Activated CD4-positive, alpha-beta T cell treated with anti-CD3 and anti-CD28 coated beads, Interleukin-2, amount 10 ng/mL, durations not matched to agents 24 days and 14 days (primary cell): ENCODE measurements around the gene TMEM52. TPM values are rescaled to one million over a fixed set of nuclear protein-coding genes. Genes with fewer than 3 reads are reported as not detected.

ENCODE experiments used
- DNase-seq: peaks from one replicate; pipeline ENCODE4 v3.0.0; 2022
- H3K27ac Mint-ChIP-seq: one replicate; pipeline ENCODE4 v1.8.0; 2022; ENCODE audit warnings: mild to moderate bottlenecking, mixed read lengths
- H3K27me3 Mint-ChIP-seq: one replicate; pipeline ENCODE4 v1.8.0; 2022; ENCODE audit warnings: mixed read lengths
- H3K36me3 Mint-ChIP-seq: one replicate; pipeline ENCODE4 v1.8.0; 2022; ENCODE audit warnings: low read depth, mild to moderate bottlenecking, mixed read lengths
- H3K4me1 Mint-ChIP-seq: one replicate; pipeline ENCODE4 v1.8.0; 2021; ENCODE audit warnings: mixed read lengths
- H3K4me3 Mint-ChIP-seq: one replicate; pipeline ENCODE4 v1.8.0; 2022; ENCODE audit warnings: mild to moderate bottlenecking, moderate library complexity, mixed read lengths
- H3K9me3 Mint-ChIP-seq: one replicate; pipeline ENCODE4 v1.8.0; 2021; ENCODE audit warnings: mixed read lengths
- intact Hi-C: fragments of 100-400 bp; cut with micrococcal nuclease; formaldehyde crosslinking; loops from one replicate; pipeline ENCODE4 v1.15.1; 2023
- total RNA-seq: library from RNA; stranded (reverse); gene quantifications from 2 replicates; pipeline ENCODE4 v1.2.3, GENCODE V29; 2022

TMEM52 gene
- total RNA-seq, 1 donor from 2014 or later, result 3.1 TPM

- no peaks in the 10 kb centered on the region for H3K36me3 Mint-ChIP-seq
- no peak overlapping the region for H3K27ac Mint-ChIP-seq
- intact Hi-C loops, result no loop called here
- no peak overlapping the region for H3K4me3 Mint-ChIP-seq
- DNase-seq, result no peak
- H3K9me3 Mint-ChIP-seq, result no peaks in the 10 kb centered on the region
- peaks cover 6% of the 10 kb centered on the region for H3K27me3 Mint-ChIP-seq
- no peaks in the 10 kb centered on the region for H3K4me1 Mint-ChIP-seq
Measured at GRCh38 chr1:1956586-1957532, 37.8 kb upstream of the TMEM52 start.

GRCh38 chr1:1956101-1956500 is 37.0 kb upstream of the TMEM52 start:
- Mint-ChIP-seq H3K4me1 (no peaks in the 10 kb centered on the region), H3K27ac (no peak overlapping the region), H3K9me3 (peaks cover 6% of the 10 kb centered on the region), H3K36me3 (no peaks in the 10 kb centered on the region), H3K4me3 (no peak overlapping the region), H3K27me3 (peaks cover 5% of the 10 kb centered on the region)
- DNase-seq, result no peak
- intact Hi-C loops, result no loop called here

- Mint-ChIP-seq H3K4me1 (no peaks in the 10 kb centered on the region), H3K36me3 (no peaks in the 10 kb centered on the region), H3K27me3 (peaks cover under 1% of the 10 kb centered on the region), H3K27ac (no peak overlapping the region), H3K9me3 (peaks cover 10% of the 10 kb centered on the region), H3K4me3 (no peak overlapping the region)
- intact Hi-C loops, result no loop called here
- no peak for DNase-seq
Measured at GRCh38 chr1:1955621-1956094, 36.6 kb upstream of the TMEM52 start.

- H3K36me3 Mint-ChIP-seq, result no peaks in the 10 kb centered on the region
- H3K9me3 Mint-ChIP-seq, result peaks cover 10% of the 10 kb centered on the region
- no peaks in the 10 kb centered on the region for H3K4me1 Mint-ChIP-seq
- intact Hi-C loops, result no loop called here
- H3K27ac Mint-ChIP-seq, result no peak overlapping the region
- no peak for DNase-seq
- no peak overlapping the region for H3K4me3 Mint-ChIP-seq
- H3K27me3 Mint-ChIP-seq, result no peaks in the 10 kb centered on the region
Measured at GRCh38 chr1:1954831-1955441, 35.9 kb upstream of the TMEM52 start.

GRCh38 chr1:1954015-1954414 is 34.9 kb upstream of the TMEM52 start:
- H3K27ac Mint-ChIP-seq, result no peak overlapping the region
- no peak for DNase-seq
- no peaks in the 10 kb centered on the region for H3K4me1 Mint-ChIP-seq
- H3K4me3 Mint-ChIP-seq, result no peak overlapping the region
- intact Hi-C loops, result no loop called here
- peaks cover 10% of the 10 kb centered on the region for H3K9me3 Mint-ChIP-seq
- H3K36me3 Mint-ChIP-seq, result no peaks in the 10 kb centered on the region
- H3K27me3 Mint-ChIP-seq, result no peaks in the 10 kb centered on the region

GRCh38 chr1:1950940-1951339 is 31.9 kb upstream of the TMEM52 start:
- no peak for DNase-seq
- Mint-ChIP-seq H3K4me3 (no peak overlapping the region), H3K27ac (no peak overlapping the region), H3K4me1 (no peaks in the 10 kb centered on the region), H3K27me3 (no peaks in the 10 kb centered on the region), H3K36me3 (no peaks in the 10 kb centered on the region), H3K9me3 (peaks cover 10% of the 10 kb centered on the region)
- intact Hi-C loops, result no loop called here

- no peaks in the 10 kb centered on the region for H3K27me3 Mint-ChIP-seq
- H3K4me1 Mint-ChIP-seq, result no peaks in the 10 kb centered on the region
- no peak for DNase-seq
- no peak overlapping the region for H3K27ac Mint-ChIP-seq
- H3K9me3 Mint-ChIP-seq, result peaks cover 10% of the 10 kb centered on the region
- intact Hi-C loops, result no loop called here
- H3K36me3 Mint-ChIP-seq, result no peaks in the 10 kb centered on the region
- H3K4me3 Mint-ChIP-seq, result no peak overlapping the region
Measured at GRCh38 chr1:1948783-1949182, 29.7 kb upstream of the TMEM52 start.

GRCh38 chr1:1947493-1947892 is 28.4 kb upstream of the TMEM52 start:
- intact Hi-C loops, result no loop called here
- H3K4me1 Mint-ChIP-seq, result no peaks in the 10 kb centered on the region
- no peak overlapping the region for H3K4me3 Mint-ChIP-seq
- H3K36me3 Mint-ChIP-seq, result no peaks in the 10 kb centered on the region
- no peak overlapping the region for H3K27ac Mint-ChIP-seq
- no peaks in the 10 kb centered on the region for H3K27me3 Mint-ChIP-seq
- DNase-seq, result no peak
- peaks cover 10% of the 10 kb centered on the region for H3K9me3 Mint-ChIP-seq

GRCh38 chr1:1946540-1946939 is 27.5 kb upstream of the TMEM52 start:
- DNase-seq, result no peak
- H3K4me3 Mint-ChIP-seq, result no peak overlapping the region
- no peak overlapping the region for H3K27ac Mint-ChIP-seq
- H3K4me1 Mint-ChIP-seq, result no peaks in the 10 kb centered on the region
- no peaks in the 10 kb centered on the region for H3K27me3 Mint-ChIP-seq
- H3K36me3 Mint-ChIP-seq, result no peaks in the 10 kb centered on the region
- H3K9me3 Mint-ChIP-seq, result peaks cover 8% of the 10 kb centered on the region
- intact Hi-C loops, result no loop called here

- intact Hi-C loops, result no loop called here
- no peak overlapping the region for H3K27ac Mint-ChIP-seq
- H3K9me3 Mint-ChIP-seq, result peaks cover 2% of the 10 kb centered on the region
- H3K27me3 Mint-ChIP-seq, result no peaks in the 10 kb centered on the region
- no peak for DNase-seq
- H3K4me1 Mint-ChIP-seq, result no peaks in the 10 kb centered on the region
- no peak overlapping the region for H3K4me3 Mint-ChIP-seq
- no peaks in the 10 kb centered on the region for H3K36me3 Mint-ChIP-seq
Measured at GRCh38 chr1:1945782-1946393, 26.8 kb upstream of the TMEM52 start.

GRCh38 chr1:1943834-1944570 is 24.9 kb upstream of the TMEM52 start:
- no peak overlapping the region for H3K4me3 Mint-ChIP-seq
- H3K27ac Mint-ChIP-seq, result no peak overlapping the region
- no peaks in the 10 kb centered on the region for H3K27me3 Mint-ChIP-seq
- H3K4me1 Mint-ChIP-seq, result no peaks in the 10 kb centered on the region
- DNase-seq, result peak; percentile 84
- no peaks in the 10 kb centered on the region for H3K9me3 Mint-ChIP-seq
- intact Hi-C loops, result no loop called here
- no peaks in the 10 kb centered on the region for H3K36me3 Mint-ChIP-seq

GRCh38 chr1:1942753-1943656 is 23.9 kb upstream of the TMEM52 start:
- Mint-ChIP-seq H3K36me3 (no peaks in the 10 kb centered on the region), H3K4me1 (no peaks in the 10 kb centered on the region), H3K27me3 (no peaks in the 10 kb centered on the region), H3K4me3 (no peak overlapping the region), H3K27ac (no peak overlapping the region), H3K9me3 (no peaks in the 10 kb centered on the region)
- intact Hi-C loops, result no loop called here
- no peak for DNase-seq
